NB4 (cell line): ENCODE data around the gene GPC5.
A peak's percentile ranks its signal among the peaks of the same experiment; 100 is the strongest.

Experiments
- DNase-seq: peaks from one replicate; pipeline ENCODE4 v3.0.0; 2010; ENCODE audit warnings: low read depth
- H3K4me3 ChIP-seq: one replicate; pipeline ENCODE4 v1.5.1; 2011; ENCODE audit warnings: mild to moderate bottlenecking, low read depth, low read length, moderate library complexity
- MYC ChIP-seq: IDR thresholded peaks from 2 replicates; pipeline ENCODE4 v1.6.1; 2011; ENCODE audit warnings: low read depth, low read length
- POLR2A ChIP-seq: IDR thresholded peaks from 2 replicates; pipeline ENCODE4 v1.6.1; 2011; ENCODE audit warnings: mild to moderate bottlenecking; ENCODE audit not compliant: insufficient read length; ENCODE audit errors: extremely low read depth
- TF ChIP-seq, protein P1 (sequence below): IDR thresholded peaks from one replicate; pipeline ENCODE4 v1.5.1; 2012; ENCODE audit warnings: low read depth, low read length
- TF ChIP-seq, protein P2 (sequence below): IDR thresholded peaks from 2 replicates; pipeline ENCODE4 v1.6.1; 2011; ENCODE audit warnings: low read depth, low read length

Gene GPC5

DNA sequence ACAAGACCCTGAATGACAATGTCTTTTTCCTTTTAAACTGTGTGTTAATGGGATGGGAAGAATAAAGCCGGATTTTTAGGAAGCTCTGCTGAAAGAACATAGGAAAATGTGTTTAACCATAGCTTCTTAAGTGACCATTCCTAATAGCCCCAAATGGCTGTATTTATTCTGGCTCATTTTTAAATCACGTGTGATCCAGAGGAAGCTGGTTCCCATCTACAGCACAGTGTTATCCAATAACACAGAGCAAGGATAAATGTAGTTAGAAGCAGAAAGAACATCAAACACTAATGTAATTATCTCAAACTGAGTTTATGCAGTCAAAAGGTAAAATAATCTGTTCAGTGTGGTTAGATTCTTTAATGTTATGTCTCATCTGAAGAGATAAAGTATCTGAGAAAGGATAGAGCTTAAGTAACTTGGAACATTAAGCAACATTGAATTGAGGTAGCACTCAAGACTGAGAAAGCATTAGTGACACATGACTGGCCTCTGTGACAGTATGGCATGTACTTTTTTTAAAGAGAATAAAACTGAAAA is 853.3 kb downstream of the GPC5 start:
- no peak for TF ChIP-seq MYC
- TF ChIP-seq POLR2A, result no peak
- TF ChIP-seq, protein P1, sequence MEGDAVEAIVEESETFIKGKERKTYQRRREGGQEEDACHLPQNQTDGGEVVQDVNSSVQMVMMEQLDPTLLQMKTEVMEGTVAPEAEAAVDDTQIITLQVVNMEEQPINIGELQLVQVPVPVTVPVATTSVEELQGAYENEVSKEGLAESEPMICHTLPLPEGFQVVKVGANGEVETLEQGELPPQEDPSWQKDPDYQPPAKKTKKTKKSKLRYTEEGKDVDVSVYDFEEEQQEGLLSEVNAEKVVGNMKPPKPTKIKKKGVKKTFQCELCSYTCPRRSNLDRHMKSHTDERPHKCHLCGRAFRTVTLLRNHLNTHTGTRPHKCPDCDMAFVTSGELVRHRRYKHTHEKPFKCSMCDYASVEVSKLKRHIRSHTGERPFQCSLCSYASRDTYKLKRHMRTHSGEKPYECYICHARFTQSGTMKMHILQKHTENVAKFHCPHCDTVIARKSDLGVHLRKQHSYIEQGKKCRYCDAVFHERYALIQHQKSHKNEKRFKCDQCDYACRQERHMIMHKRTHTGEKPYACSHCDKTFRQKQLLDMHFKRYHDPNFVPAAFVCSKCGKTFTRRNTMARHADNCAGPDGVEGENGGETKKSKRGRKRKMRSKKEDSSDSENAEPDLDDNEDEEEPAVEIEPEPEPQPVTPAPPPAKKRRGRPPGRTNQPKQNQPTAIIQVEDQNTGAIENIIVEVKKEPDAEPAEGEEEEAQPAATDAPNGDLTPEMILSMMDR, result no peak
- TF ChIP-seq, protein P2, sequence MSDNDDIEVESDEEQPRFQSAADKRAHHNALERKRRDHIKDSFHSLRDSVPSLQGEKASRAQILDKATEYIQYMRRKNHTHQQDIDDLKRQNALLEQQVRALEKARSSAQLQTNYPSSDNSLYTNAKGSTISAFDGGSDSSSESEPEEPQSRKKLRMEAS, result no peak
- no peak for DNase-seq
- H3K4me3 ChIP-seq, result no peak overlapping the region

DNA sequence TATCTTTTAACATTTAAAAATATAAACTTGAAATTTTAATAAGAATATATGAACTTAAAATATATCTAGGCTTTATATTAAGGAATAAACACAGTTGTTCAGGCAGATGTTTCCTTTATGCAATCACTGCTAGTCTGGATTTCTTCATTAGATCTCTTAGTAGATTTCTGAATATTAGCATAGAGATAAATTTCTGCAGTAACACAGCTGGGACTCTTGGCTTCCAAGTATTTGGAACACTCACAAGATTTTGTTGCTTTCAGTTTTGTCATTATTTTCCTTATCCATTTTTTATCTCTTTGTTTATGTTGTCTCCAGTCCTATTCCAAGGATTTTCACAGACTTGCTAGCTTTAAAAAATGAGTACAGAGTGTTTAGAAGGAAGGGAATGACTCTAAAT is 857.1 kb downstream of the GPC5 start:
- TF ChIP-seq POLR2A (no peak), MYC (no peak)
- TF ChIP-seq, protein P1, result no peak
- TF ChIP-seq, protein P2, result no peak
- no peak overlapping the region for H3K4me3 ChIP-seq
- DNase-seq, result no peak

DNA sequence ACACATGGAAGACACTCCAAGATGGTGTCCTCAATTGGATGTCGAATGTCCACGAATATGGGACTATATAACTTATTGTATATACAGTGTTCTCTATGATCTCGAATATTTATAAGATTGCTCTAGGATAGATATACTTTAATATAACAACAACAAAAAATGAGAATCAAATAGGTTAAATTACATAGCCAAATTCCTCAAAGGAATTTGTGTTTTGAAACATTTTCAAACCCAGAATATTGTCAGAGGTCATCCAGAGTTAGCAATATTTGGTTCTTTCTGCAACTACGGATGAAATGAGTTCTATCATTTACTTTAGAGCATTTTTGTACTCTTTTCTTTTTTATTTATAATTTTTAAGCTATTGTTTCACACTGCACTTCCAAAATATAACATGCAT is 857.8 kb downstream of the GPC5 start:
- no peak for DNase-seq
- TF ChIP-seq, protein P1, result no peak
- no peak overlapping the region for H3K4me3 ChIP-seq

DNA sequence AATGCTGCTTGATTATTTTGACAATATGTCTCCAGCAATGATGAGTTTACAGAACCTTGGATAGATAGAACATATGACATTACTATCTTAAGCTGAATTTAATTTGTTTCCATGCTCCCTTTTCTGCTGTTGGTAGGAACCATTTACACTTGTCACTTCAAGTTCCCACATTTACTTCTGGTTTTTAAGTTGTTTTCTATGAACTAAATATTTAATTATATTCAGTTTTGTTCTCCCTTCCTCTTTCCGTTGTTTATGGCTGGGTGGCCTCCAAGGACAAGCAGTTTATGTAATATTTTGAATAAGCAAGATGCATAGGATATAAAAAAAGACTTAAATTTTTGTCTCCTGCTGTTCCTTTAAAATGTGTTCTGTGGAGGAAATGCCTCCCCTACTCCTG is 860.6 kb downstream of the GPC5 start:
- no peak for DNase-seq

DNA sequence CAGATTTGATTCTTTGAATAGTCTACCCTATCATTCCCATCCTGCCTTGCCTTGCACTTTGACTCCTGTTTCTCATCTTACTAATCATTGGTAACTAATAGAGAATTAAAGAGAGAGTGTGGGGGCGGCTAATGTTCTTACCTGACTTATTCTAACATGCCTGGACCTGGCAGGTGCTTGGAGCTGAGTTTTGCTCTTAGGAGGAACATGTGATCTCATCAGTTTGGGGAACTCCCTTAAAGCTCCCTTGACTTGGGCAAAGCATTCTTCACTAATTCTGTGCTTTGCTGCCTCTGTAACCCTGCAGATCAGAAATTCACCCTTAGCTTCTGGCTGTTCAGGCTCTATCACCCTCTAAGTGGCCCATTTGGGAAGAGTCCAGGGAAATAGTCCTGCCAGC is 861.1 kb downstream of the GPC5 start:
- no peak for DNase-seq
- H3K4me3 ChIP-seq, result no peak overlapping the region
- TF ChIP-seq, protein P2, result no peak
- TF ChIP-seq MYC (no peak), POLR2A (no peak)
- TF ChIP-seq, protein P1, result no peak

More for the DNA sequence above, 860.6 kb downstream of the GPC5 start:
- TF ChIP-seq POLR2A, result no peak
- TF ChIP-seq MYC, result no peak
- TF ChIP-seq, protein P2, result no peak
- TF ChIP-seq, protein P1, result no peak
- no peak overlapping the region for H3K4me3 ChIP-seq

DNA sequence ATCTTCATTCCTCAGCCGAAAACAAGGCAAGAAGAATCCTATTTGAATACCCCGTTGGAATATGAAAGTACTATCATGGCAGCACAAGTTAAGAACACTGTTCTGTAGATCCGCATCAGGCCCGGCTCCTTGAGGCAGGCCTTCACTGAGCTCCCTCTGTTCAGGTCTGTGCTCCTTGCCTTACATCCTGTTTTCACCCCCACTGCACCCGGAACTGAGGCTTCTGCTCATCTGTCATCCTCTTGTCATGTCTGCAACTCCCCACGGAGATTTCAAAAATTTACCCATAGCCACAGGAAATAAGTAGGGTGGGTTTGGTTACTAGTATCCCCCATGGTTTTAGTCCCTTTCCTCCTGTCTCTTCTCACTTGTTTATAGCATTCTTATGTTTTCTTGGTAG is 861.9 kb downstream of the GPC5 start:
- no peak overlapping the region for H3K4me3 ChIP-seq
- DNase-seq, result peak; percentile 22
- no peak for TF ChIP-seq MYC
- TF ChIP-seq, protein P2, result no peak
- no peak for TF ChIP-seq POLR2A
- TF ChIP-seq, protein P1, result no peak
